Activated CD8-positive, alpha-beta T cell treated with anti-CD3 and anti-CD28 coated beads for 36 hours (primary cell): ENCODE measurements around the gene YAE1. TPM values are rescaled to one million over a fixed set of nuclear protein-coding genes. Genes with fewer than 3 reads are reported as not detected.
"Not testable (repeated sequence)": the region's sequence is repeated elsewhere in the genome, so short reads cannot be mapped to it uniquely, and the experiment has no call there.

Experiments
- ATAC-seq: fragments of 200-7000 bp; cut with Tn5 transposase; one replicate; pipeline ENCODE4 v1.10.0; 2021; ENCODE audit warnings: mild to moderate bottlenecking, moderate library complexity
- CTCF ChIA-PET: fragments of 350-600 bp; sonication (Branson Sonifier 250); formaldehyde crosslinking; loops from one replicate; lab custom pipeline; 2021; ENCODE audit warnings: antibody characterized with exemption; lab: Charles Lee
- POLR2A ChIA-PET: fragments of 350-600 bp; sonication (Branson Sonifier 250); formaldehyde crosslinking; loops from one replicate; lab custom pipeline; 2021; ENCODE audit warnings: antibody characterized with exemption; lab: Charles Lee
- DNase-seq: peaks from one replicate; pipeline ENCODE4 v3.0.0-alpha.2; 2020
- H3K27ac Mint-ChIP-seq: one replicate; pipeline ENCODE4 v1.8.0; 2021; ENCODE audit warnings: mild to moderate bottlenecking, mixed read lengths
- H3K27me3 Mint-ChIP-seq: one replicate; pipeline ENCODE4 v1.8.0; 2021; ENCODE audit warnings: mixed read lengths
- H3K36me3 Mint-ChIP-seq: one replicate; pipeline ENCODE4 v1.8.0; 2021; ENCODE audit warnings: low read depth, mixed read lengths
- H3K4me1 Mint-ChIP-seq: one replicate; pipeline ENCODE4 v1.8.0; 2021; ENCODE audit warnings: low read depth, mixed read lengths
- H3K4me3 Mint-ChIP-seq: one replicate; pipeline ENCODE4 v1.8.0; 2021; ENCODE audit warnings: mild to moderate bottlenecking, moderate library complexity, mixed read lengths
- H3K9me3 Mint-ChIP-seq: one replicate; pipeline ENCODE4 v1.8.0; 2021; ENCODE audit warnings: mixed read lengths
- CTCF ChIP-seq: fragments of 200-600 bp; IDR thresholded peaks from one replicate; pipeline ENCODE4 v1.8.0; 2022; ENCODE audit warnings: antibody characterized with exemption, mild to moderate bottlenecking
- intact Hi-C: fragments of 100-400 bp; cut with micrococcal nuclease; formaldehyde crosslinking; loops from one replicate; pipeline ENCODE4 v1.10.0; 2022
- total RNA-seq, 2 experiments: library from RNA; stranded (reverse); gene quantifications; one replicate each; pipeline ENCODE4 v1.2.3, GENCODE V29; 2021

YAE1 gene
- total RNA-seq, 2 experiments from 2014 or later: 9.6 to 10.9 TPM

GRCh38 chr7:39536951-39537350 lies 29.3 kb upstream of the YAE1 start:
- peaks cover 2% of the 10 kb centered on the region for H3K27me3 Mint-ChIP-seq
- intact Hi-C loops: no loop called here
- POLR2A ChIA-PET: no interaction called here

GRCh38 chr7:39539816-39540215 lies 26.4 kb upstream of the YAE1 start:
- no peaks in the 10 kb centered on the region for H3K9me3 Mint-ChIP-seq
- ATAC-seq: no peak
- POLR2A ChIA-PET: interaction anchor here (0.6 kb wide), 1 partner anchor 63 kb away, joined by 3 read pairs; no protein-coding TSS in a partner anchor
- H3K27me3 Mint-ChIP-seq: peaks cover 2% of the 10 kb centered on the region
- H3K4me3 Mint-ChIP-seq: no peak overlapping the region
- TF ChIP-seq CTCF: no peak
- intact Hi-C loops: no loop called here
- H3K27ac Mint-ChIP-seq: no peak overlapping the region
- DNase-seq: no peak
- CTCF ChIA-PET: no interaction called here
- H3K36me3 Mint-ChIP-seq: no peaks in the 10 kb centered on the region
- H3K4me1 Mint-ChIP-seq: no peaks in the 10 kb centered on the region

More at GRCh38 chr7:39536951-39537350, 29.3 kb upstream of the YAE1 start:
- Mint-ChIP-seq H3K4me3 (no peak overlapping the region), H3K27ac (no peak overlapping the region), H3K36me3 (no peaks in the 10 kb centered on the region), H3K9me3 (no peaks in the 10 kb centered on the region), H3K4me1 (no peaks in the 10 kb centered on the region)
- DNase-seq (no peak), ATAC-seq (no peak)
- CTCF ChIA-PET: interaction anchor here (1.4 kb wide), 1 partner anchor 44 kb away, joined by 3 read pairs; no protein-coding TSS in a partner anchor
- TF ChIP-seq CTCF: no peak

GRCh38 chr7:39540320-39540719 lies 25.9 kb upstream of the YAE1 start:
- Mint-ChIP-seq H3K27me3 (peaks cover 2% of the 10 kb centered on the region), H3K4me3 (no peak overlapping the region), H3K36me3 (no peaks in the 10 kb centered on the region), H3K27ac (no peak overlapping the region), H3K4me1 (no peaks in the 10 kb centered on the region), H3K9me3 (no peaks in the 10 kb centered on the region)
- DNase-seq: no peak
- no peak for ATAC-seq
- TF ChIP-seq CTCF: no peak
- intact Hi-C loops: no loop called here
- ChIA-PET POLR2A (no interaction called here), CTCF (no interaction called here)

GRCh38 chr7:39541511-39541910 lies 24.7 kb upstream of the YAE1 start:
- ChIA-PET CTCF (no interaction called here), POLR2A (no interaction called here)
- no peak for ATAC-seq
- H3K36me3 Mint-ChIP-seq: no peaks in the 10 kb centered on the region
- no peak for DNase-seq
- H3K27me3 Mint-ChIP-seq: peaks cover 2% of the 10 kb centered on the region
- H3K9me3 Mint-ChIP-seq: no peaks in the 10 kb centered on the region
- intact Hi-C loops: no loop called here
- no peak overlapping the region for H3K27ac Mint-ChIP-seq
- H3K4me1 Mint-ChIP-seq: no peaks in the 10 kb centered on the region
- H3K4me3 Mint-ChIP-seq: no peak overlapping the region
- no peak for TF ChIP-seq CTCF

GRCh38 chr7:39544774-39545173 lies 21.4 kb upstream of the YAE1 start:
- peaks cover 12% of the 10 kb centered on the region for H3K9me3 Mint-ChIP-seq
- H3K27ac Mint-ChIP-seq, H3K36me3 Mint-ChIP-seq, intact Hi-C loops, ATAC-seq, H3K4me3 Mint-ChIP-seq, DNase-seq, H3K27me3 Mint-ChIP-seq, POLR2A ChIA-PET, H3K4me1 Mint-ChIP-seq: not testable (repeated sequence)
- CTCF ChIA-PET: interaction anchor here (0.9 kb wide), 1 partner anchor 9 kb away, joined by 3 read pairs; no protein-coding TSS in a partner anchor
